Neural cell (in vitro differentiated cells): Measurements from ENCODE around the gene KCNH5. TPM values are rescaled to one million over a fixed set of nuclear protein-coding genes. Genes with fewer than 3 reads are reported as not detected.

ENCODE experiments used
- H2AFZ ChIP-seq: fragments of 200-600, 300-800 bp; sonication (generic), shearing (Covaris generic); 2 replicates; pipeline ENCODE4 v1.6.0; 2014; ENCODE audit warnings: low read depth, mild to moderate bottlenecking, antibody characterized with exemption, low read length, moderate library complexity
- H3F3A ChIP-seq: fragments of 200-600 bp; shearing (Covaris generic); 2 replicates; pipeline ENCODE4 v1.6.1; 2016; ENCODE audit warnings: mild to moderate bottlenecking, moderate library complexity, mixed read lengths, antibody characterized with exemption, low read length; ENCODE audit not compliant: insufficient read depth, poor library complexity, severe bottlenecking
- H3K27ac ChIP-seq: fragments of 200-600, 300-800 bp; sonication (generic), shearing (Covaris generic); 2 replicates; pipeline ENCODE4 v1.5.1; 2014; ENCODE audit warnings: mild to moderate bottlenecking, low read length, moderate library complexity
- H3K27me3 ChIP-seq: fragments of 300-800, 200-600 bp; sonication (generic), shearing (Covaris generic); 2 replicates; pipeline ENCODE4 v1.6.0; 2014; ENCODE audit warnings: mild to moderate bottlenecking, low read depth, low read length, moderate library complexity; ENCODE audit not compliant: insufficient read depth
- H3K36me3 ChIP-seq: fragments of 300-800, 200-600 bp; sonication (generic), shearing (Covaris generic); 2 replicates; pipeline ENCODE4 v1.5.1; 2014; ENCODE audit warnings: mild to moderate bottlenecking, antibody characterized with exemption, low read length, moderate library complexity; ENCODE audit not compliant: insufficient read depth
- H3K4me2 ChIP-seq: fragments of 300-800, 200-600 bp; sonication (generic), shearing (Covaris generic); 2 replicates; pipeline ENCODE4 v1.6.0; 2014; ENCODE audit warnings: mild to moderate bottlenecking, low read length
- H3K4me3 ChIP-seq: fragments of 300-800, 200-600 bp; sonication (generic), shearing (Covaris generic); 2 replicates; pipeline ENCODE4 v1.5.1; 2014; ENCODE audit warnings: mild to moderate bottlenecking, low read length, moderate library complexity
- H3K79me2 ChIP-seq: fragments of 200-600 bp; shearing (Covaris generic); replicated peaks from 2 replicates; pipeline ENCODE4 v1.6.0; 2014; ENCODE audit warnings: mild to moderate bottlenecking, low read length, moderate library complexity; ENCODE audit not compliant: insufficient read depth
- H3K9ac ChIP-seq: fragments of 300-800, 200-600 bp; sonication (generic), shearing (Covaris generic); 2 replicates; pipeline ENCODE4 v1.6.1; 2016; ENCODE audit warnings: mild to moderate bottlenecking, low read length, mixed read lengths
- H3K9me2 ChIP-seq: fragments of 200-600 bp; shearing (Covaris generic); 2 replicates; pipeline ENCODE4 v1.6.1; 2016; ENCODE audit warnings: mild to moderate bottlenecking, low read length, mixed read lengths; ENCODE audit not compliant: insufficient read depth
- H3K9me3 ChIP-seq: fragments of 200-600, 300-800 bp; sonication (generic), shearing (Covaris generic); 2 replicates; pipeline ENCODE4 v1.6.1; 2016; ENCODE audit warnings: mild to moderate bottlenecking, mixed run types, low read length, moderate library complexity, mixed read lengths
- H4K20me1 ChIP-seq: fragments of 200-600 bp; shearing (Covaris generic); 2 replicates; pipeline ENCODE4 v1.6.1; 2016; ENCODE audit warnings: mild to moderate bottlenecking, mixed run types; ENCODE audit not compliant: insufficient read depth
- CTCF ChIP-seq: fragments of 450-650 bp; IDR thresholded peaks from 2 replicates; pipeline ENCODE4 v1.5.1; 2014; ENCODE audit warnings: antibody characterized with exemption, mild to moderate bottlenecking, moderate library complexity; ENCODE audit not compliant: poor library complexity, severe bottlenecking
- EP300 ChIP-seq: fragments of 450-650 bp; conservative IDR thresholded peaks from 2 replicates; pipeline ENCODE4 v1.6.1; 2014; ENCODE audit warnings: antibody characterized with exemption, mild to moderate bottlenecking, moderate library complexity; ENCODE audit not compliant: poor library complexity, severe bottlenecking
- EZH2 ChIP-seq: fragments of 200-600, 300-800 bp; shearing (Covaris generic), sonication (generic); IDR thresholded peaks from 2 replicates; pipeline ENCODE4 v1.6.1; 2014; ENCODE audit warnings: antibody characterized with exemption, low read length, borderline replicate concordance, mild to moderate bottlenecking; ENCODE audit not compliant: insufficient read depth, poor library complexity, severe bottlenecking
- MXI1 ChIP-seq: fragments of 450-650 bp; conservative IDR thresholded peaks from 2 replicates; pipeline ENCODE4 v1.6.1; 2014; ENCODE audit warnings: antibody characterized with exemption, mild to moderate bottlenecking; ENCODE audit not compliant: poor library complexity, severe bottlenecking
- POLR2AphosphoS5 ChIP-seq: IDR thresholded peaks from 2 replicates; pipeline ENCODE4 v1.6.1; 2012
- RAD21 ChIP-seq: fragments of 450-650 bp; conservative IDR thresholded peaks from 2 replicates; pipeline ENCODE4 v1.6.1; 2014; ENCODE audit warnings: antibody characterized with exemption, mild to moderate bottlenecking, moderate library complexity
- REST ChIP-seq: IDR thresholded peaks from 2 replicates; pipeline ENCODE4 v1.6.1; 2012; ENCODE audit warnings: borderline replicate concordance
- SMC3 ChIP-seq: fragments of 450-650 bp; conservative IDR thresholded peaks from 2 replicates; pipeline ENCODE4 v1.6.1; 2014; ENCODE audit warnings: antibody characterized with exemption, mild to moderate bottlenecking, moderate library complexity; ENCODE audit not compliant: poor library complexity
- TAF1 ChIP-seq: IDR thresholded peaks from 2 replicates; pipeline ENCODE4 v1.6.1; 2012; ENCODE audit warnings: low read depth
- polyA plus RNA-seq: library from polyadenylated mRNA; depleted of rRNA; stranded (reverse); fragments of >200 nt; gene quantifications from 2 replicates; pipeline ENCODE4 v1.2.3, GENCODE V29; 2014

The KCNH5 gene
- polyA plus RNA-seq, 1 donor from 2014 or later: 0.95 TPM

GRCh38 chr14:62710811-62711210 is 334.4 kb downstream of the KCNH5 start:
- Histone ChIP-seq H3K9me3 (no peaks in the 10 kb centered on the region), H3K36me3 (no peaks in the 10 kb centered on the region), H3K4me2 (no peak overlapping the region), H3K27me3 (no peaks in the 10 kb centered on the region), H4K20me1 (no peaks in the 10 kb centered on the region), H3K9me2 (no peaks in the 10 kb centered on the region), H3F3A (no peaks in the 10 kb centered on the region), H3K9ac (no peak overlapping the region), H2AFZ (no peak overlapping the region), H3K79me2 (no peaks in the 10 kb centered on the region), H3K4me3 (no peak overlapping the region), H3K27ac (no peak overlapping the region)
- no peak for TF ChIP-seq EP300
- no peak for TF ChIP-seq POLR2AphosphoS5
- TF ChIP-seq SMC3: no peak
- no peak for TF ChIP-seq TAF1
- no peak for TF ChIP-seq EZH2
- no peak for TF ChIP-seq RAD21
- TF ChIP-seq MXI1: no peak
- TF ChIP-seq REST: no peak

GRCh38 chr14:62709773-62710172 is 335.5 kb downstream of the KCNH5 start:
- H3K27me3 ChIP-seq: no peaks in the 10 kb centered on the region
- H3K79me2 ChIP-seq: no peaks in the 10 kb centered on the region
- H2AFZ ChIP-seq: no peak overlapping the region
- TF ChIP-seq POLR2AphosphoS5 (no peak), MXI1 (no peak), RAD21 (no peak), EP300 (no peak), EZH2 (no peak), CTCF (no peak), REST (no peak), TAF1 (no peak), SMC3 (no peak)
- H3K9ac ChIP-seq: no peak overlapping the region
- no peak overlapping the region for H3K4me3 ChIP-seq
- no peak overlapping the region for H3K27ac ChIP-seq
- no peaks in the 10 kb centered on the region for H3F3A ChIP-seq
- H3K9me2 ChIP-seq: no peaks in the 10 kb centered on the region
- H3K36me3 ChIP-seq: no peaks in the 10 kb centered on the region
- no peaks in the 10 kb centered on the region for H4K20me1 ChIP-seq
- no peak overlapping the region for H3K4me2 ChIP-seq
- no peaks in the 10 kb centered on the region for H3K9me3 ChIP-seq
